GM23338 (cell line): Measurements from ENCODE around the gene PIK3C2B. TPM values are rescaled to one million over a fixed set of nuclear protein-coding genes. Genes with fewer than 3 reads are reported as not detected.

Experiments
- ATAC-seq: fragments of 200-7000 bp; cut with Tn5 transposase; 3 replicates; pipeline ENCODE4 v1.9.1; 2020
- DNase-seq: peaks from one replicate; pipeline ENCODE4 v3.0.0-alpha.2; 2015; ENCODE audit warnings: low spot score
- H2AFZ ChIP-seq: fragments of 200-600 bp; sonication (generic); 2 replicates; pipeline ENCODE4 v1.8.0; 2016; ENCODE audit warnings: antibody characterized with exemption, mild to moderate bottlenecking, moderate library complexity
- H3F3A ChIP-seq: fragments of 200-600 bp; sonication (generic); replicated peaks from 2 replicates; pipeline ENCODE4 v1.8.0; 2017; ENCODE audit warnings: antibody characterized with exemption, mixed run types, low read depth
- H3K27ac ChIP-seq: fragments of 200-600 bp; sonication (generic); 2 replicates; pipeline ENCODE4 v1.6.1; 2016; ENCODE audit warnings: low read depth
- H3K27me3 ChIP-seq: fragments of 200-600 bp; sonication (generic); 2 replicates; pipeline ENCODE4 v1.8.0; 2016; ENCODE audit warnings: mild to moderate bottlenecking, mixed run types, moderate library complexity; ENCODE audit not compliant: insufficient read depth
- H3K36me3 ChIP-seq: fragments of 200-600 bp; sonication (generic); 2 replicates; pipeline ENCODE4 v1.8.0; 2016; ENCODE audit warnings: mild to moderate bottlenecking; ENCODE audit not compliant: insufficient read depth
- H3K4me1 ChIP-seq: fragments of 200-600 bp; sonication (generic); 2 replicates; pipeline ENCODE4 v1.8.0; 2016; ENCODE audit warnings: mild to moderate bottlenecking, moderate library complexity; ENCODE audit not compliant: insufficient read depth
- H3K4me2 ChIP-seq: fragments of 200-600 bp; sonication (generic); 2 replicates; pipeline ENCODE4 v1.7.1; 2017; ENCODE audit warnings: mixed run types
- H3K4me3 ChIP-seq: fragments of 200-600 bp; sonication (generic); 2 replicates; pipeline ENCODE4 v1.6.1; 2016; ENCODE audit warnings: mixed run types
- H3K79me2 ChIP-seq: fragments of 200-600 bp; sonication (generic); replicated peaks from 2 replicates; pipeline ENCODE4 v1.8.0; 2017; ENCODE audit warnings: mild to moderate bottlenecking; ENCODE audit not compliant: insufficient read depth
- H3K9me2 ChIP-seq: fragments of 200-600 bp; sonication (generic); 2 replicates; pipeline ENCODE4 v1.8.0; 2017; ENCODE audit not compliant: insufficient read depth
- H4K20me1 ChIP-seq: fragments of 200-600 bp; sonication (generic); replicated peaks from 2 replicates; pipeline ENCODE4 v1.8.0; 2017; ENCODE audit warnings: mild to moderate bottlenecking; ENCODE audit not compliant: insufficient read depth
- H3K27ac Mint-ChIP-seq: 2 replicates; pipeline ENCODE4 v1.8.0; 2020; ENCODE audit warnings: inconsistent platforms, mild to moderate bottlenecking, moderate library complexity, mixed read lengths
- H3K27me3 Mint-ChIP-seq: 3 replicates; pipeline ENCODE4 v1.8.0; 2022; ENCODE audit warnings: low read depth, mild to moderate bottlenecking, moderate library complexity, mixed read lengths, inconsistent platforms; ENCODE audit not compliant: insufficient read depth, poor library complexity
- H3K36me3 Mint-ChIP-seq: 3 replicates; pipeline ENCODE4 v1.8.0; 2021; ENCODE audit warnings: low read depth, mild to moderate bottlenecking, inconsistent platforms, moderate library complexity, mixed read lengths
- H3K4me1 Mint-ChIP-seq: 3 replicates; pipeline ENCODE4 v1.8.0; 2020; ENCODE audit warnings: mild to moderate bottlenecking, inconsistent platforms, mixed read lengths
- H3K4me3 Mint-ChIP-seq: 3 replicates; pipeline ENCODE4 v1.8.0; 2021; ENCODE audit warnings: moderate library complexity, mild to moderate bottlenecking, inconsistent platforms, mixed read lengths
- H3K9me3 Mint-ChIP-seq: 3 replicates; pipeline ENCODE4 v1.8.0; 2020; ENCODE audit warnings: moderate library complexity, mild to moderate bottlenecking, inconsistent platforms, mixed read lengths
- CREB1 ChIP-seq: fragments of 250-450 bp; sonication (Bioruptor Pico); IDR thresholded peaks from 2 replicates; pipeline ENCODE4 v1.5.0; 2020; ENCODE audit warnings: low read depth, mild to moderate bottlenecking, moderate library complexity
- EZH2phosphoT487 ChIP-seq: fragments of 200-600 bp; sonication (generic); IDR thresholded peaks from one replicate; pipeline ENCODE4 v1.8.1; 2018; ENCODE audit warnings: antibody characterized with exemption; ENCODE audit not compliant: unreplicated experiment
- NANOG ChIP-seq: IDR thresholded peaks from 2 replicates; pipeline ENCODE4 v1.6.1; 2016; ENCODE audit warnings: antibody characterized with exemption, borderline replicate concordance
- POLR2AphosphoS5 ChIP-seq: IDR thresholded peaks from 2 replicates; pipeline ENCODE4 v1.6.1; 2016; ENCODE audit warnings: antibody characterized with exemption, low read depth
- STAT1 ChIP-seq: IDR thresholded peaks from one replicate; pipeline ENCODE4 v1.6.1; 2016; ENCODE audit warnings: antibody characterized with exemption; ENCODE audit not compliant: unreplicated experiment
- ZNF114 ChIP-seq: fragments of 250-450 bp; sonication (Bioruptor Pico); IDR thresholded peaks from 2 replicates; pipeline ENCODE4 v1.5.0; 2020; ENCODE audit warnings: mild to moderate bottlenecking, moderate library complexity
- ZNF462 ChIP-seq: fragments of 250-450 bp; sonication (Bioruptor Pico); IDR thresholded peaks from 2 replicates; pipeline ENCODE4 v1.5.0; 2020; ENCODE audit warnings: mild to moderate bottlenecking, moderate library complexity
- polyA plus RNA-seq: library from polyadenylated mRNA; unstranded; fragments of >200 nt; fragmentation: Nextera tagmentation; extraction: Ambion mirVana; gene quantifications from 2 replicates; pipeline ENCODE4 v1.2.1, GENCODE V29; 2016
- total RNA-seq: library from RNA; depleted of rRNA; stranded (reverse); fragments of >200 nt; shearing (Covaris generic); gene quantifications from 2 replicates; pipeline ENCODE4 v1.2.3, GENCODE V29; 2014
- TF ChIP-seq, protein P1 (sequence below), 2 experiments: fragments of 200-600 bp in 1 of 2; sonication (generic) in 1 of 2; conservative IDR thresholded peaks; 2 replicates each; pipeline versions ENCODE4 v1.5.1 to v1.6.1; 2016 to 2017; ENCODE audit warnings: antibody characterized with exemption in 2 of 2, low read depth in 2 of 2, mild to moderate bottlenecking in 2 of 2, moderate library complexity in 1 of 2
- TF ChIP-seq, protein P2 (sequence below): IDR thresholded peaks from 2 replicates; pipeline ENCODE4 v1.6.1; 2016; ENCODE audit warnings: antibody characterized with exemption

PIK3C2B gene
- total and polyA plus RNA-seq, 2 experiments from 2014 or later, result 4.8 to 19.0 TPM

DNA sequence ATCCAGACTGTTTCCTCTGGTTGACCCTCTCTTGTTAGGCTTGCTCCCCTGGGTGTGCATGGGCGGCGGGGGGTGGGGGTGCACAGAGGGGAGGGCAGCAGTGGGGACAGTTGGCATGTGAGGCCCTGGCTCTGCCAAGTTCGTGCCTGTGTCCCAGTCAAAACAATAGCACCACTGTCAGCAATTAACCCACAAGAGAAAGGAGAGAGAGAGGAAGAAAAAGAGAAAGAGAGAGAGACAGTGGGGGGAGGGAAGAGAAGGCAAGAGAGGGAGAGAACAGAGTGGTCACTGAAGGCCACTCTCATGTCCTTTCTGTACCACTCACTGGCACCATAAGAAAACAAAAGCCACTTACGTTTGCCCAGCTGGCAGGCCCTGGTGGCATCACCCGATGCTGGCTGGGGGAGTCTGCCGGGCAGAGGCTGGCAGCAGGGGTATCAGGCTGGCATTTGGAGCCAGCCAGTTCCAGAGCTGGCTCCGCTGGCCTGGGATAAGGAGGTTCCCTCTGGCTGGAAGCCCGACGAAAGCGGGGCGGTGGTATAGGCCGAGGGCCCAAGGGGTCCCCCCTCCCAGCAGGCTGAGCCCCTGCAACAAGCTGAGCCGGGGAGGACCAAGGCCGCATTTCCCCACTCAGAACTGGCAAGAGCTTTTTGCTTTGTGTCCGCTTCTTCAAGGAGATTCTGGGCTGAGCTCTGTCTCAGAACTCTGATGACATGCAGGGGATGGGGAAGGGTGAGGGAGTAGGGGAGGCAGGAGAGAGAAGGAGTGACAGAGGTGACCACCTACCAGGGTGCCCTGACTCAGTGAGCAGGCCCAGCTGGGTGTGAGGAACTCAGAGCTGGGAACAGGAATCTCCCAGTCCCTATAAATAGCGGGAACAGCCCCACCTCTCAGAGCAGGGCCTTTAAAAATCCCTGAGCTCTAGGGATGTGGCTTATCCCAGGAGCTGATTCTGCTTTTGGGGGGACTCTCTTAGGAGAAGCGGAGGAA, 27.9 kb downstream of the PIK3C2B start:
- Mint-ChIP-seq H3K27ac (no peak overlapping the region), H3K4me1 (peaks cover 18% of the 10 kb centered on the region), H3K4me3 (no peak overlapping the region), H3K27me3 (peaks cover 3% of the 10 kb centered on the region), H3K9me3 (no peaks in the 10 kb centered on the region), H3K36me3 (peaks cover 21% of the 10 kb centered on the region)
- DNase-seq, result no peak
- H3K4me3 ChIP-seq, result no peak overlapping the region
- no peak overlapping the region for H3K27ac ChIP-seq
- H4K20me1 ChIP-seq, result no peaks in the 10 kb centered on the region
- no peak overlapping the region for H2AFZ ChIP-seq
- TF ChIP-seq CREB1 (CRISPR knock-in tag) (no peak), NANOG (no peak), ZNF114 (CRISPR knock-in tag) (no peak), EZH2phosphoT487 (no peak), STAT1 (no peak), POLR2AphosphoS5 (no peak)
- TF ChIP-seq, protein P1, sequence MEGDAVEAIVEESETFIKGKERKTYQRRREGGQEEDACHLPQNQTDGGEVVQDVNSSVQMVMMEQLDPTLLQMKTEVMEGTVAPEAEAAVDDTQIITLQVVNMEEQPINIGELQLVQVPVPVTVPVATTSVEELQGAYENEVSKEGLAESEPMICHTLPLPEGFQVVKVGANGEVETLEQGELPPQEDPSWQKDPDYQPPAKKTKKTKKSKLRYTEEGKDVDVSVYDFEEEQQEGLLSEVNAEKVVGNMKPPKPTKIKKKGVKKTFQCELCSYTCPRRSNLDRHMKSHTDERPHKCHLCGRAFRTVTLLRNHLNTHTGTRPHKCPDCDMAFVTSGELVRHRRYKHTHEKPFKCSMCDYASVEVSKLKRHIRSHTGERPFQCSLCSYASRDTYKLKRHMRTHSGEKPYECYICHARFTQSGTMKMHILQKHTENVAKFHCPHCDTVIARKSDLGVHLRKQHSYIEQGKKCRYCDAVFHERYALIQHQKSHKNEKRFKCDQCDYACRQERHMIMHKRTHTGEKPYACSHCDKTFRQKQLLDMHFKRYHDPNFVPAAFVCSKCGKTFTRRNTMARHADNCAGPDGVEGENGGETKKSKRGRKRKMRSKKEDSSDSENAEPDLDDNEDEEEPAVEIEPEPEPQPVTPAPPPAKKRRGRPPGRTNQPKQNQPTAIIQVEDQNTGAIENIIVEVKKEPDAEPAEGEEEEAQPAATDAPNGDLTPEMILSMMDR (conservative IDR thresholded peaks at IDR 0.05; ENCODE audit: low read depth in 2 of 2), result no peak
- TF ChIP-seq, protein P2, sequence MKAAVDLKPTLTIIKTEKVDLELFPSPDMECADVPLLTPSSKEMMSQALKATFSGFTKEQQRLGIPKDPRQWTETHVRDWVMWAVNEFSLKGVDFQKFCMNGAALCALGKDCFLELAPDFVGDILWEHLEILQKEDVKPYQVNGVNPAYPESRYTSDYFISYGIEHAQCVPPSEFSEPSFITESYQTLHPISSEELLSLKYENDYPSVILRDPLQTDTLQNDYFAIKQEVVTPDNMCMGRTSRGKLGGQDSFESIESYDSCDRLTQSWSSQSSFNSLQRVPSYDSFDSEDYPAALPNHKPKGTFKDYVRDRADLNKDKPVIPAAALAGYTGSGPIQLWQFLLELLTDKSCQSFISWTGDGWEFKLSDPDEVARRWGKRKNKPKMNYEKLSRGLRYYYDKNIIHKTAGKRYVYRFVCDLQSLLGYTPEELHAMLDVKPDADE, result no peak
- H3K9me2 ChIP-seq, result no peaks in the 10 kb centered on the region
- peak; percentile 51 for ATAC-seq
- no peaks in the 10 kb centered on the region for H3K79me2 ChIP-seq
- H3F3A ChIP-seq, result no peaks in the 10 kb centered on the region
- no peaks in the 10 kb centered on the region for H3K36me3 ChIP-seq
- H3K4me2 ChIP-seq, result no peak overlapping the region
- no peaks in the 10 kb centered on the region for H3K27me3 ChIP-seq
- H3K4me1 ChIP-seq, result no peaks in the 10 kb centered on the region

DNA sequence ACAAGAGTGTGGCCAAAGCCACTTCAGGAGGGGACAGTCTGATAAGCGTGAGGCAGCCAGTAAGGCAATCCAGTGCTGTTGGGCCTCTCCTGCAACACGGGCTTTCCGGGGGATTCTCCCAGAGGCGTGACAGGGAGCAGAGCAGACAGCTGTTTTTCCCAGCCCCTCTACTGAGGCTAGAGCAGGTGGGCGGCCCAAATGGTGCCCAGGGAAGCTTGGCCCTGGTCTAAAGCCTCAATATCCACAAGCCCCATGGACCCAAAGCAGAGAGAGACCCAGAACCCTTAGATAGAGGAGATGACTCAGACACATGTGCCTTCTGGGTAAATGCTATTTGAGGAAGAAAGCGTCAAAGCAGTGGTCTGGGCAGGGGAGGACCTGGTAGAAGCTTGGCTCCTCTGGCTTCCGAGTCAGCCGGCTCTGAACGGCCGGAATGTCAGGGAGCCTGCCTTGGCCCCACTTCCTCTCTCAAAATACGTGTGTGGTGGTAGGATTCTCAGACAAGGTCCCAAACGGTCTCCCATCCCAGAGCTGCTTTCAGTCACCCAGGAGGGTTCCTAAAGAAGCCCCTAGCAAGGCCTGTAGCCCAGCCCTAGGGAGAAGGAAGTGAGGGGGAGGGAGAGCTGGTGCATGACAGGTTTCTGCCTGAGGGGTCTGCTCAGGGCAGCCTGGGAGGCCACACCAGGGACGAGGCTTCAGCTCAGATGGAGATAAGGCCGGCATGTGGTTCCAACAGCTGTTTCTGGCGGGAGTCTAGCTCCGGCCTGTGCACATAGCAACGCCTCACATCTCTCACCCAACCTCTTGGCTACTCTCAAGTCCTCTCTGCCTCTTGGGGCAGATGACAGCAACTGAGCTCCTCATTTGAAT, 28.8 kb downstream of the PIK3C2B start:
- Mint-ChIP-seq H3K4me3 (no peak overlapping the region; the same call in 2 of the 3 replicates), H3K4me1 (peaks cover 18% of the 10 kb centered on the region), H3K9me3 (no peaks in the 10 kb centered on the region), H3K36me3 (peaks cover 27% of the 10 kb centered on the region), H3K27me3 (peaks cover 6% of the 10 kb centered on the region), H3K27ac (no peak overlapping the region; the same call in 1 of the 2 replicates)
- no peaks in the 10 kb centered on the region for H3F3A ChIP-seq
- H4K20me1 ChIP-seq, result no peaks in the 10 kb centered on the region
- no peak for DNase-seq
- no peaks in the 10 kb centered on the region for H3K79me2 ChIP-seq
- no peaks in the 10 kb centered on the region for H3K4me1 ChIP-seq
- ATAC-seq, result no peak
- H3K27ac ChIP-seq, result no peak overlapping the region
- no peak overlapping the region for H3K4me3 ChIP-seq
- H3K27me3 ChIP-seq, result no peaks in the 10 kb centered on the region
- no peak overlapping the region for H3K4me2 ChIP-seq
- no peaks in the 10 kb centered on the region for H3K9me2 ChIP-seq
- no peak overlapping the region for H2AFZ ChIP-seq
- H3K36me3 ChIP-seq, result no peaks in the 10 kb centered on the region
- TF ChIP-seq ZNF462, result no peak
